H9 (cell line): ENCODE results near the gene CAPN5. TPM values are rescaled to one million over a fixed set of nuclear protein-coding genes. Genes with fewer than 3 reads are reported as not detected.

ENCODE experiments used
- DNase-seq: peaks from one replicate; pipeline ENCODE4 v3.0.0-alpha.2; 2017
- H2AFZ ChIP-seq: one replicate; pipeline ENCODE4 v1.6.1; 2013; ENCODE audit warnings: mild to moderate bottlenecking, low read length, control low read depth, moderate library complexity
- H2AK5ac ChIP-seq: 2 replicates; pipeline ENCODE4 v1.6.1; 2013; ENCODE audit warnings: low read length, control low read depth, mixed read lengths; ENCODE audit not compliant: insufficient read length
- H2BK120ac ChIP-seq: one replicate; pipeline ENCODE4 v1.6.1; 2013; ENCODE audit warnings: low read depth, mild to moderate bottlenecking, low read length, control low read depth, inconsistent platforms; ENCODE audit not compliant: poor library complexity, severe bottlenecking
- H2BK12ac ChIP-seq: 2 replicates; pipeline ENCODE4 v1.6.1; 2013; ENCODE audit warnings: low read length, control low read depth, mixed read lengths, low read depth; ENCODE audit not compliant: insufficient read length
- H2BK15ac ChIP-seq: 2 replicates; pipeline ENCODE4 v1.6.1; 2013; ENCODE audit warnings: low read depth, low read length, control low read depth
- H2BK20ac ChIP-seq: one replicate; pipeline ENCODE4 v1.6.1; 2013; ENCODE audit warnings: low read depth, mild to moderate bottlenecking, low read length, control low read depth, inconsistent platforms; ENCODE audit not compliant: poor library complexity, severe bottlenecking
- H2BK5ac ChIP-seq: 2 replicates; pipeline ENCODE4 v1.6.1; 2013; ENCODE audit warnings: low read length, control low read depth, mixed read lengths; ENCODE audit not compliant: insufficient read length
- H3K14ac ChIP-seq: 2 replicates; pipeline ENCODE4 v1.6.1; 2013; ENCODE audit warnings: low read length, control low read depth; ENCODE audit not compliant: insufficient read depth
- H3K18ac ChIP-seq: 2 replicates; pipeline ENCODE4 v1.6.1; 2013; ENCODE audit warnings: low read depth, mild to moderate bottlenecking, mixed read lengths, low read length, control low read depth; ENCODE audit not compliant: insufficient read length
- H3K23ac ChIP-seq: 2 replicates; pipeline ENCODE4 v1.6.1; 2013; ENCODE audit warnings: low read length, control low read depth, mixed read lengths, low read depth; ENCODE audit not compliant: insufficient read length
- H3K23me2 ChIP-seq: 2 replicates; pipeline ENCODE4 v1.6.1; 2013; ENCODE audit warnings: low read depth, mild to moderate bottlenecking, mixed read lengths, low read length, control low read depth; ENCODE audit not compliant: insufficient read length, poor library complexity, severe bottlenecking
- H3K27ac ChIP-seq: 2 replicates; pipeline ENCODE4 v1.5.1; 2013; ENCODE audit warnings: low read length, control low read depth, mixed read lengths, low read depth; ENCODE audit not compliant: insufficient read length
- H3K27me3 ChIP-seq: 2 replicates; pipeline ENCODE4 v1.6.1; 2013; ENCODE audit warnings: low read length, control low read depth, inconsistent platforms; ENCODE audit not compliant: insufficient read depth
- H3K4ac ChIP-seq: 2 replicates; pipeline ENCODE4 v1.6.1; 2013; ENCODE audit warnings: low read depth, mild to moderate bottlenecking, control low read depth, inconsistent platforms, low read length, moderate library complexity
- H3K4me1 ChIP-seq: 2 replicates; pipeline ENCODE4 v1.6.1; 2013; ENCODE audit warnings: low read length, control low read depth, inconsistent platforms; ENCODE audit not compliant: insufficient read depth
- H3K4me2 ChIP-seq: 2 replicates; pipeline ENCODE4 v1.6.1; 2013; ENCODE audit warnings: low read length, control low read depth, mixed read lengths; ENCODE audit not compliant: insufficient read length, insufficient read depth
- H3K56ac ChIP-seq: 2 replicates; pipeline ENCODE4 v1.6.1; 2013; ENCODE audit warnings: low read depth, mild to moderate bottlenecking, mixed read lengths, low read length, control low read depth; ENCODE audit not compliant: insufficient read length
- H3K79me1 ChIP-seq: 2 replicates; pipeline ENCODE4 v1.6.1; 2013; ENCODE audit warnings: low read depth, mild to moderate bottlenecking, moderate library complexity, low read length, control low read depth, inconsistent platforms; ENCODE audit not compliant: insufficient read depth, poor library complexity, severe bottlenecking
- H3K79me2 ChIP-seq: 2 replicates; pipeline ENCODE4 v1.6.1; 2013; ENCODE audit warnings: low read length, control low read depth, inconsistent platforms; ENCODE audit not compliant: insufficient read depth
- H3K9ac ChIP-seq: 2 replicates; pipeline ENCODE4 v1.6.1; 2013; ENCODE audit warnings: low read length, control low read depth, mixed read lengths; ENCODE audit not compliant: insufficient read length; ENCODE audit errors: extremely low read depth
- H3K9me3 ChIP-seq: one replicate; pipeline ENCODE4 v1.6.1; 2013; ENCODE audit warnings: low read depth, low read length, inconsistent platforms; ENCODE audit not compliant: control insufficient read depth
- H3T11ph ChIP-seq: one replicate; pipeline ENCODE4 v1.6.1; 2013; ENCODE audit warnings: mild to moderate bottlenecking, low read length, control low read depth, inconsistent platforms
- H4K20me1 ChIP-seq: one replicate; pipeline ENCODE4 v1.6.1; 2013; ENCODE audit not compliant: control insufficient read depth, insufficient read length, insufficient read depth
- H4K5ac ChIP-seq: 2 replicates; pipeline ENCODE4 v1.6.1; 2013; ENCODE audit warnings: low read depth, mild to moderate bottlenecking, mixed read lengths, low read length, control low read depth; ENCODE audit not compliant: insufficient read length
- H4K8ac ChIP-seq: replicated peaks from 2 replicates; pipeline ENCODE4 v1.6.1; 2013; ENCODE audit warnings: low read length, control low read depth, mixed read lengths, low read depth; ENCODE audit not compliant: insufficient read length
- H4K91ac ChIP-seq: 2 replicates; pipeline ENCODE4 v1.6.1; 2013; ENCODE audit warnings: low read depth, mild to moderate bottlenecking, moderate library complexity, mixed read lengths, low read length, control low read depth; ENCODE audit not compliant: insufficient read length
- H3K27ac Mint-ChIP-seq, 3 experiments: 2 replicates in 2 of 3; 3 replicates in 1 of 3; pipeline ENCODE4 v1.8.0; 2020 to 2021; ENCODE audit warnings: mixed read lengths in 3 of 3, mild to moderate bottlenecking in 1 of 3, moderate library complexity in 1 of 3
- H3K27me3 Mint-ChIP-seq: 2 replicates; pipeline ENCODE4 v1.8.0; 2021; ENCODE audit warnings: low read depth, mild to moderate bottlenecking, moderate library complexity, mixed read lengths
- H3K36me3 Mint-ChIP-seq, 3 experiments: 2 replicates in 2 of 3; 3 replicates in 1 of 3; pipeline ENCODE4 v1.8.0; 2020 to 2021; ENCODE audit warnings: low read depth in 3 of 3, mixed read lengths in 3 of 3; ENCODE audit not compliant: insufficient read depth in 1 of 3
- H3K4me1 Mint-ChIP-seq, 2 experiments: 2 replicates each; pipeline ENCODE4 v1.8.0; 2020; ENCODE audit warnings: mixed read lengths in 2 of 2
- H3K4me3 Mint-ChIP-seq, 2 experiments: 2 replicates in 1 of 2; 3 replicates in 1 of 2; pipeline ENCODE4 v1.8.0; 2020 to 2021; ENCODE audit warnings: mild to moderate bottlenecking in 2 of 2, mixed read lengths in 2 of 2, moderate library complexity in 1 of 2
- H3K9me3 Mint-ChIP-seq, 2 experiments: 2 replicates in 1 of 2; 3 replicates in 1 of 2; pipeline ENCODE4 v1.8.0; 2020; ENCODE audit warnings: mild to moderate bottlenecking in 2 of 2, mixed read lengths in 2 of 2, moderate library complexity in 1 of 2
- CTCF ChIP-seq: fragments of 200-600 bp; sonication (generic); conservative IDR thresholded peaks from 3 replicates; pipeline ENCODE4 v1.8.0; 2021; ENCODE audit warnings: antibody characterized with exemption, mild to moderate bottlenecking
- WGBS: extraction: QIAGEN DNeasy Blood & Tissue Kit; methylation state at CpG from one replicate; pipeline ENCODE4 v1.1.7; 2013; ENCODE audit warnings: missing lambda C conversion rate, low lambda C conversion rate, mixed read lengths; ENCODE audit not compliant: insufficient read length; ENCODE audit errors: extremely low coverage; 5-methylcytosine and 5-hydroxymethylcytosine counted together
- total RNA-seq: library from RNA; stranded (reverse); gene quantifications from 2 replicates; pipeline ENCODE4 v1.2.1, GENCODE V29; 2021

CAPN5 gene
- total RNA-seq, 1 experiment from 2014 or later = 16.7 TPM

GRCh38 chr11:77111277-77111676 lies 44.5 kb downstream of the CAPN5 start:
- Histone ChIP-seq H2BK12ac (no peak overlapping the region), H2BK20ac (no peak overlapping the region), H2AFZ (no peak overlapping the region), H3K14ac (no peak overlapping the region), H3K56ac (no peak overlapping the region), H3T11ph (no peak overlapping the region), H3K79me2 (no peaks in the 10 kb centered on the region), H2BK5ac (no peak overlapping the region), H3K23me2 (no peaks in the 10 kb centered on the region), H3K27ac (no peak overlapping the region), H3K9me3 (no peaks in the 10 kb centered on the region), H3K18ac (no peak overlapping the region), H3K27me3 (no peaks in the 10 kb centered on the region), H3K4me1 (no peaks in the 10 kb centered on the region), H3K4me2 (no peak overlapping the region), H4K5ac (no peak overlapping the region), H4K91ac (no peak overlapping the region), H3K4ac (no peak overlapping the region), H3K79me1 (no peaks in the 10 kb centered on the region), H4K20me1 (no peaks in the 10 kb centered on the region), H2AK5ac (no peak overlapping the region), H2BK120ac (no peak overlapping the region), H2BK15ac (no peak overlapping the region), H3K23ac (no peak overlapping the region), H3K9ac (no peak overlapping the region), H4K8ac (no peak overlapping the region)
- no peaks in the 10 kb centered on the region; the same call in 1 of the 2 replicates for H3K27me3 Mint-ChIP-seq
- H3K4me3 Mint-ChIP-seq = no peak overlapping the region
- H3K4me1 Mint-ChIP-seq = peaks cover 5 to 8% of the 10 kb centered on the region in 2 experiments
- H3K9me3 Mint-ChIP-seq = no peaks in the 10 kb centered on the region
- no peak for TF ChIP-seq CTCF
- no peaks in the 10 kb centered on the region; a peak in 1 of 7 replicates for H3K36me3 Mint-ChIP-seq
- WGBS = no CpG with 5 or more reads among the region's 3 CpGs
- H3K27ac Mint-ChIP-seq = no peak overlapping the region
- no peak for DNase-seq
